GM06990 (cell line): ENCODE data around the gene RAB22A.

Experiments used
- DNase-seq: peaks from one replicate; pipeline ENCODE4 v3.0.0-alpha.2; 2011; ENCODE audit not compliant: insufficient read length; ENCODE audit errors: extremely low read depth
- H3K27me3 ChIP-seq: replicated peaks from 2 replicates; pipeline ENCODE4 v1.6.0; 2011; ENCODE audit warnings: low read length; ENCODE audit not compliant: control insufficient read depth, insufficient read depth
- H3K36me3 ChIP-seq: 2 replicates; pipeline ENCODE4 v1.5.1; 2011; ENCODE audit warnings: low read length; ENCODE audit not compliant: control insufficient read depth, insufficient read depth
- H3K4me3 ChIP-seq: replicated peaks from 2 replicates; pipeline ENCODE4 v1.5.1; 2011; ENCODE audit warnings: low read depth, mild to moderate bottlenecking, control low read depth, low read length
- TF ChIP-seq, protein P1 (sequence below): IDR thresholded peaks from 2 replicates; pipeline ENCODE4 v1.5.1; 2011; ENCODE audit warnings: low read length, control low read depth, mild to moderate bottlenecking, inconsistent platforms; ENCODE audit not compliant: insufficient read depth, poor library complexity, severe bottlenecking

RAB22A gene

DNA sequence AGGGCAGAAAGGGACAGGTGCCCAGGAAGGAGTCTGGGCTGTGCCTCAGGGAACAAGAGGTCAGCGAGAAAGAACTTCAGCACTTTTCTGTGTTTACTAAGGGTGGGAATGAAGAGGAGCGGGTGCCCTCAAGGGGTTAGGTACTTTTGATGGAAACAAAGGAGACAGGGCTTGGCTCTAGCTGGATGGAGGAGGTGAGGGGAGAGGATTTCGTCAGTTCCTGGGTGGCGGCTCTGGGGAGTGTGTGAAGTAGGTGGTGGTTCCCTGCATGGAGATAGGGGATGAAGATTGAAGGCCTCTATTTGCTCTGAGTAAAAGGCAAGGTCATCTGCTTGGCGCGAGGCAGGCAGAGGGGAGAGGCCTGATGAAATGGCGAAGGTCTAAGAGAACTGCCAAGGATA, 41.1 kb upstream of the RAB22A start:
- TF ChIP-seq, protein P1, sequence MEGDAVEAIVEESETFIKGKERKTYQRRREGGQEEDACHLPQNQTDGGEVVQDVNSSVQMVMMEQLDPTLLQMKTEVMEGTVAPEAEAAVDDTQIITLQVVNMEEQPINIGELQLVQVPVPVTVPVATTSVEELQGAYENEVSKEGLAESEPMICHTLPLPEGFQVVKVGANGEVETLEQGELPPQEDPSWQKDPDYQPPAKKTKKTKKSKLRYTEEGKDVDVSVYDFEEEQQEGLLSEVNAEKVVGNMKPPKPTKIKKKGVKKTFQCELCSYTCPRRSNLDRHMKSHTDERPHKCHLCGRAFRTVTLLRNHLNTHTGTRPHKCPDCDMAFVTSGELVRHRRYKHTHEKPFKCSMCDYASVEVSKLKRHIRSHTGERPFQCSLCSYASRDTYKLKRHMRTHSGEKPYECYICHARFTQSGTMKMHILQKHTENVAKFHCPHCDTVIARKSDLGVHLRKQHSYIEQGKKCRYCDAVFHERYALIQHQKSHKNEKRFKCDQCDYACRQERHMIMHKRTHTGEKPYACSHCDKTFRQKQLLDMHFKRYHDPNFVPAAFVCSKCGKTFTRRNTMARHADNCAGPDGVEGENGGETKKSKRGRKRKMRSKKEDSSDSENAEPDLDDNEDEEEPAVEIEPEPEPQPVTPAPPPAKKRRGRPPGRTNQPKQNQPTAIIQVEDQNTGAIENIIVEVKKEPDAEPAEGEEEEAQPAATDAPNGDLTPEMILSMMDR = no peak
- Histone ChIP-seq H3K4me3 (no peak overlapping the region), H3K27me3 (no peaks in the 10 kb centered on the region), H3K36me3 (peaks cover 5% of the 10 kb centered on the region)
- no peak for DNase-seq

DNA sequence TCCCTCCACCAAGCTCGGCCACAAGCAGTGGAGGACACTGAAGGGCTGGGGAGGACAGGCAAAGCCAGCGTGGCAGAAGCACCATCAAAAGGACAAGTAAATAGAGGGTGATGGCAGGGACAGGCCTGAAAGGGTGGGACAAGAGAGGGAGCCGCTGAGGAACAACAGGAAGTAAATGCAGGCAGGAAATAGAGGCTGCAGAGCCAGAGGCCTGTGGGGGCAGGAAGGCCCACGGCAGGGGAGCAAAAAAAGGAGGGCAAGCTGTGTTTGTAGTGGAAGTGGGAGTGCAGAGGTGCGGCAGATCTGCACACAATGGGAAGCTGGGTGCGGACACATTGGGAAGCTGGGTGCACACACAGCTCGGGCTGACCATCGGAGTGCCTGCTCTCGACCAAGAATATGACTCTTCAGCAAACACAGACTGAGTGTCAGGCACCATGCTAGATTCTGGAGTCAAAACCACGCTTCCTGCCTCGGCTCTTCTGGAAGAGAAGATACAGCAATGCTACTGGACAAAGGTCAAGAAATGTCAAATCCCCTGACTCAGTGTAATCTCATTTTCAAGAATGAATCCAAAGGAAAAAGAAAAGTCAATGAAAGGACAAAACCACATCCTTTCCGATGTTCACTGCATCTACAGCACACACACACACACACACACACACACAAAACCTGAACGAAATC, 40.4 kb upstream of the RAB22A start:
- DNase-seq = no peak
- no peak overlapping the region for H3K4me3 ChIP-seq
- TF ChIP-seq, protein P1 = no peak
- H3K36me3 ChIP-seq = peaks cover 5% of the 10 kb centered on the region
- no peaks in the 10 kb centered on the region for H3K27me3 ChIP-seq

DNA sequence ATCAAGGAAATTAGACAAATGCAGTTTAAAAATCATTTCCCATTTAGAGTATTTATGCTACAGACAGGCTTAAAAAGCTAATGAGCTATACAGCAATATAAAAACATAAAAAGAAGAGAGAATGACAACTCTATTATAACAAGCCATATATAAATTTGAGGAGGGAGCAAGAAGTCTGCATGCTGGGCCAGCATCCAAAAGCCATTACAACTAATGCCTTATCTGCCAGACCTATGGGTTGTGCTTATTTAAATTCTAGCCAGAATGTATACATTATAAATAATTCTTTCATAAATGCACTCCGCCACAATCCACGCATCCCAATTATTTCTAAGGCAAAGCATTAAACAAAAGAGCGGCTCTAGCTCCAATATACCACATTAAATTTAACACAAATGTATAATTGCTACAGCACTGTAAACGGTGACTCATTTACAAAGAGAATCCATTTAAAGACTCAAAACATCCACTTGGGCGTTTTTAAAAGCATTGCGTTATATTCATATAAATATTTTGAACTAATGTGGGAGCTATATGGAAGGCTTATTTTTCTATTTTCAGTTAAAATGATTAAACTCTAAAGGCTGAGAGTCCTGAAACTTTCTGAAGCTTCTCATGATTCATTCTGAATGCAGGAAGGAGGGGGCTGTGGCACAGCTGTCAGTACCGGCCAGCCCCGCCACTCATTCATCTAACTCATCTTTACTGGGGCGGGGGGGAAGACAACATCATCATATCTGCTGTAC, 37.7 kb upstream of the RAB22A start:
- no peak for DNase-seq
- TF ChIP-seq, protein P1 = no peak
- no peak overlapping the region for H3K4me3 ChIP-seq
- no peaks in the 10 kb centered on the region for H3K27me3 ChIP-seq
- H3K36me3 ChIP-seq = peaks cover 5% of the 10 kb centered on the region

DNA sequence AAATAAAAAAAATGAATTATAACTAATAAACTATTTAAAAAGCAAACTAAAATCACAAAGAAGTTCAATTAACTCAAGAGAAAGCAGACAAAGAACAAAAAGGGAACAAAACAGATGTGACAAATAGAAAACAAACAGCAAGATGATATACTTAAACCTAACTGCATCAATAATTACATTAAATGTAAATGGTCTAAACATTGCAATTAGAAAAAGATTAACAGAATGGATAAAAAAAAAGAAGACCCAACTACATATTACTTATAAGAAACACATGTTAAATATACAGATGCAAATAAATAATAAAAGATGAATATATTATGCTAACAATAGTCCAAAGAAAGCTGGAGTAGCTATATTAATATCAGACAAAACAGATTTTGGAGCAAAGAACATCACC, 35.1 kb upstream of the RAB22A start:
- TF ChIP-seq, protein P1 = no peak
- no peak for DNase-seq
- Histone ChIP-seq H3K27me3 (no peaks in the 10 kb centered on the region), H3K36me3 (no peaks in the 10 kb centered on the region), H3K4me3 (no peak overlapping the region)

DNA sequence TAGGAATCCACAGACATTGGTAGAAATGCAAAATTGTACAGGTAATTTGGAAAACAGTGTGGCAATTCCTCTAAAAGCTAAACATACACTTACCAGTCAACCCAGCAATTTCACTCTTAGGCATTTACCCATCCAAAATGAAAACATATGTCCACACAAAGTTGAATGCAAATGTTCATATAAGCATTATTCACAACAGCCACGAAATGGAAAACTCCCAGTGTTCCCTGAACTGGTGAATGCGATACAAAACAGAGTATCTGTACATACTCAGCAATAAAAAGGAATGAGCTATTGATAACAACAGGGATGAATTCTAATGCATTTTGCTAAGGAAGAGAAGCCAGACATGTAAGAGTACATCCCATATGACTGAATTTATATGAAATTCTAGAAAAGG, 32.4 kb upstream of the RAB22A start:
- DNase-seq = no peak
- Histone ChIP-seq H3K36me3 (no peaks in the 10 kb centered on the region), H3K27me3 (no peaks in the 10 kb centered on the region), H3K4me3 (no peak overlapping the region)
- TF ChIP-seq, protein P1 = no peak
